HUES64 (cell line): ENCODE data around the gene SH2D5.

ENCODE experiments used
- H3K27ac ChIP-seq: 2 replicates; pipeline ENCODE4 v1.7.0; 2013; ENCODE audit warnings: low read depth, low read length, inconsistent platforms
- H3K27me3 ChIP-seq: 2 replicates; pipeline ENCODE4 v1.6.1; 2013; ENCODE audit warnings: mild to moderate bottlenecking, low read length; ENCODE audit not compliant: insufficient read depth
- H3K36me3 ChIP-seq: 2 replicates; pipeline ENCODE4 v1.6.1; 2013; ENCODE audit warnings: mild to moderate bottlenecking, low read length; ENCODE audit not compliant: insufficient read depth
- H3K4me1 ChIP-seq: 2 replicates; pipeline ENCODE4 v1.6.1; 2013; ENCODE audit warnings: mild to moderate bottlenecking, low read length, moderate library complexity; ENCODE audit not compliant: insufficient read depth
- H3K4me3 ChIP-seq: 2 replicates; pipeline ENCODE4 v1.5.1; 2013; ENCODE audit warnings: mild to moderate bottlenecking, low read length, moderate library complexity
- H3K9ac ChIP-seq: 2 replicates; pipeline ENCODE4 v1.6.1; 2013; ENCODE audit warnings: mild to moderate bottlenecking, low read depth, low read length
- H3K9me3 ChIP-seq: 2 replicates; pipeline ENCODE4 v1.6.1; 2013; ENCODE audit warnings: low read depth, low read length; ENCODE audit not compliant: insufficient read depth
- WGBS: fragments of 150-250, 120-280 bp; methylation state at CpG from one replicate; pipeline ENCODE4 v1.1.7; 2013; ENCODE audit warnings: missing lambda C conversion rate; 5-methylcytosine and 5-hydroxymethylcytosine counted together

Gene SH2D5

GRCh38 chr1:20672265-20672632 is 60.3 kb downstream of the SH2D5 start:
- Histone ChIP-seq H3K27ac (no peak overlapping the region), H3K9ac (no peak overlapping the region), H3K9me3 (no peaks in the 10 kb centered on the region), H3K27me3 (no peaks in the 10 kb centered on the region), H3K36me3 (peaks cover 8% of the 10 kb centered on the region; the same call in 1 of the 2 replicates), H3K4me3 (no peak overlapping the region), H3K4me1 (no peaks in the 10 kb centered on the region)
- 91% methylated on average over 4 of the region's 4 CpGs for WGBS

GRCh38 chr1:20670936-20671335 is 61.6 kb downstream of the SH2D5 start:
- Histone ChIP-seq H3K4me3 (no peak overlapping the region), H3K9ac (no peak overlapping the region), H3K27ac (no peak overlapping the region), H3K36me3 (peaks cover 6% of the 10 kb centered on the region; the same call in 1 of the 2 replicates), H3K4me1 (no peaks in the 10 kb centered on the region), H3K27me3 (no peaks in the 10 kb centered on the region), H3K9me3 (no peaks in the 10 kb centered on the region)
- 95% methylated on average over 5 of the region's 5 CpGs for WGBS
